Measurements from ENCODE around the gene IL2RA.

DNA sequence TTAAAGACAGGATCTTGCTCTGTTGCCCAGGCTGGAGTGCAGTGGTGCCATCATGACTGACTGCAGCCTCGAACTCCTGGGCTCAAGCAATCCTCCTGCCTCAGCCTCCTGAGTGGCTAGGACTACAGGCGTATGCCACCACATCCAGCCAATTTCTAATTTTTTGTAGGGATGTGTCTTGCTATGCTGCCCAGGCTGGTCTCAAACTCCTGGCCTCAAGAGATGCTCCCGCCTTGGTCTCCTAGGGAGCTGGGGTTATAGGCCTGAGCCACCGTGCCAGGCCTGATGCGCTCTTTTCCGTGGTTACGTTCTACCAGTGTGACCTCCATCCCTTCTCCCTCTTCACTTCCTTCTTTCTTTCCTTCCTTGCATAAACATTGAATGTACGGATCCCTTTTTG lies 50.6 kb downstream of the IL2RA start:
- no peak for TF ChIP-seq POLR2A (IDR thresholded peaks at IDR 0.05)
- TF ChIP-seq, protein P1, sequence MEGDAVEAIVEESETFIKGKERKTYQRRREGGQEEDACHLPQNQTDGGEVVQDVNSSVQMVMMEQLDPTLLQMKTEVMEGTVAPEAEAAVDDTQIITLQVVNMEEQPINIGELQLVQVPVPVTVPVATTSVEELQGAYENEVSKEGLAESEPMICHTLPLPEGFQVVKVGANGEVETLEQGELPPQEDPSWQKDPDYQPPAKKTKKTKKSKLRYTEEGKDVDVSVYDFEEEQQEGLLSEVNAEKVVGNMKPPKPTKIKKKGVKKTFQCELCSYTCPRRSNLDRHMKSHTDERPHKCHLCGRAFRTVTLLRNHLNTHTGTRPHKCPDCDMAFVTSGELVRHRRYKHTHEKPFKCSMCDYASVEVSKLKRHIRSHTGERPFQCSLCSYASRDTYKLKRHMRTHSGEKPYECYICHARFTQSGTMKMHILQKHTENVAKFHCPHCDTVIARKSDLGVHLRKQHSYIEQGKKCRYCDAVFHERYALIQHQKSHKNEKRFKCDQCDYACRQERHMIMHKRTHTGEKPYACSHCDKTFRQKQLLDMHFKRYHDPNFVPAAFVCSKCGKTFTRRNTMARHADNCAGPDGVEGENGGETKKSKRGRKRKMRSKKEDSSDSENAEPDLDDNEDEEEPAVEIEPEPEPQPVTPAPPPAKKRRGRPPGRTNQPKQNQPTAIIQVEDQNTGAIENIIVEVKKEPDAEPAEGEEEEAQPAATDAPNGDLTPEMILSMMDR (IDR thresholded peaks at IDR 0.05) = no peak

Data from testis (tissue), 2 donors.